ENCODE data around the gene IDH3B.

The IDH3B gene

DNA sequence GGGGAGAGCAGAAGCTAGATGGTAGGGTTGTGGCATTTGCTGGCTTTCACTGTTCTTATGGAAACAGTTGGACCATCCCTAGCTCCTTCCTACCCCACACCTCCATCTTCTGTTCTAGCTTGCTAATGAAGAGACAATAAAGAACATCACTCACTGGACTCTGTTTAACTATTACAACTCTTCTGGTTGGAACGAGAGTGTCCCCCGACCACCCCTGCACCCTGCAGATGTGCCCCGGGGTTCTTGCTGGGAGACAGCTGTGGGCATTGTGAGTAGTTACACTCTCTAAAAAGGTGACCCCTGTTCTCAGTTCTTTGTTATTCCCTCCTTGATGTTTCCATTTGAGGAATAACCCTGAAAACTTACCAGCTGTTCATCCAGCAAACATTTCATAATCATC, 51.9 kb downstream of the IDH3B start:
- no peak for DNase-seq

DNA sequence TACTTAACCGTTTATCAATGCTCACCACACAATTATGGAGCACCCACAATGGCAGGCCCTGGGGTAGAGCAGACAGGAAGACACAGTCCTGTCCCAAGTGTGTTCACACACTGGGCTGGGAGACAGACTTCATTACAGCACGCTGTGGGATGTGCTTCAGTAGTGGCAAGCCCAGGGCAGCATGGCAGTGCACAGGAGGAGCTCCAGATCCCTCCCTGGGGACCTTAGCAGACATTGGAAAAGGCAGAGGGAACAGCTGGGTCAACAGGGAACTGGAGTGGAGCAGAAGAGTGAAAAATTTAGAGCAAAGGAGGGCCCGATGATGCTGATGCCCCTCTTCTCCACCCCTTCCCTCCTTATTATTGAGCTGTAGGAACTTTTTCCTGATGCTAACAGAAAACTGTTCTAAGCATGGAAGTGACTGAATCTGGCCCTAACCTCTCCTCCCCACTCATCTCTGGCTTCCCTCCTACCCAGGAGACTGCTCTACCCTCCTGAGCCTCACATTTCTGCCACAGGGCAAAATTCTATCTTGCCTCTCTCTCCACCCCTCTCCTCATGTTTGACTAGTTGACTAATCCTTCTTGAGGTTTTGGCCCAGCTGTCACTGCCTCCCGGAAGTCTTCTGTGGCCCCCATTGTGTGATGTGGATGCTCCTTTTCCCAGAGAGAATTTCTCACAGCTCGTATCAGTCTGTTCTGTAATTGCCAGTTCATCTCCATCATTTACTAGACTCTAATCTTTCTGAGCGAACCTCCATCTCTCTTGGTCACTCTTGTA, 52.9 kb downstream of the IDH3B start:
- DNase-seq: no peak

DNA sequence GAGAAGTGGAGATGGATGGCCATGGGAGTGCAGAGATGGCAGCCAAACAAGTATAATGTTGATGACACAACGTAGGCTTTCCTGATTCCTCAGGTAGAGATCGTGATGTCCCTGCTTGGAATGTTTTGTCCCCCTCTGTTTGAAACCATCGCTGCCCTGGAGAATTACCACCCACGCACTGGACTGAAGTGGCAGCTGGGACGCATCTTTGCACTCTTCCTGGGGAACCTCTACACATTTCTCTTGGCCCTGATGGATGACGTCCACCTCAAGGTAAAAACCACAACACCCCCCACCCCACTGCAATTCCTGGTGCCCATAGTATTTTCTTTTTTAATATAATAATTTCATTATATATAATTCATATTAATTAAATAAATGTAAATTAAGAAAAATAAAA, 53.7 kb downstream of the IDH3B start:
- DNase-seq: no peak

All from stimulated activated CD4-positive, alpha-beta T cell treated with anti-CD3 and anti-CD28 coated beads, Interleukin-15, amount 100 ng/mL, for 24 hours (primary cell).